ENCODE data around the gene TEP1. TPM values are rescaled to one million over a fixed set of nuclear protein-coding genes. Genes with fewer than 3 reads are reported as not detected.

Gene TEP1
- total RNA-seq: 10 to 100 TPM; 13.5 to 44.8 (median 27.0) TPM

DNA sequence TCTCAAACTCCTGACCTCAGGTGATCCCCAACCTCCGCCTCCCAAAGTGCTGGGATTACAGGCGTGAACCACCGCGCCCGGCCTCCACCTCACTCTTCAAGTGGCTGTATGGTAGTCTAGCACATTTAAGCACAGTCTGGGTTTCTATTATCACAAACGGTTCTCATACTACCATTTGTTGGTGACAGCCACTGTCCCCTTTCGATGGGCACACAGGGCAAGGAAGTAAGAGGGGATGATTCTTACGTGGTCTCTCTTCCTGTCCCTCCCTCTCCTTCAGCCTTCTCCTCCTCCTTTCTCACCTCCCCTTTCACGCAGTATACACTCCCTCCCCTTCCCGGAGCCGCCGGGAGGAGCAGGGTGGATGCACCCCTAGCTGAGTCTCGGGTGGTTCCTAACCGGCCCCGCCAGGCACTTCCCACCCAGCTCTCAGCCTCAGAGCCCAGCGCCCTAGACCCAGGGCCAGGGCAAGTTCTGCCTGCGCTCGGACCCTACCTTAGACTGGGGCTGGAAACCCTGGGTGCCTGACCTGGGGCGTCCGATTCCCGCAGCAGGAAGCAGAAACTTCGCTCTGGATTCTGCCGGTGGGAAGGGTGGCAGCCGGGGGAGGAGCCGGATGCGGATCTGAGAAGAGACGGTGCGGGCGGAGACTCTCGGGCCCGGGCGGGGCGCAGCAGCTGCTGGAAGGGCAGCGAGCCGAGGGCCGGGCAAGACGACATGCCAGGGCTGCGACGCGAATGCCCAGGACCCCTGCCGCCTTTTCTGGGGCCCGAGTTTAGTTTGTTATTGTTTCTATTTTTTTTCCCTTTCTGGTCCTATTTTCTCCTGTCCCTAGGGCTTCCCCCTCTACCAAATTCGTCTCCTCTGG is at the start of gene TEP1:
TSS of gene TEP1 (minus strand) at position 626 of the 868 bp plus-strand sequence. CDS start 5,062 bp downstream, outside the sequence.
- intact Hi-C loops (cut with DNase I; ENCODE audit: low total_unique reads): no loop called here
- Histone ChIP-seq H3K4me3 (peak within 1 kb of the TSS; percentile 62 to 77), H3K9me3 (no peaks in the 10 kb centered on the region), H3K4me1 (no peaks in the 10 kb centered on the region), H3K27ac (peak within 1 kb of the TSS; percentile 96 to 97), H3K36me3 (no peaks in the 10 kb centered on the region), H3K27me3 (no peaks in the 10 kb centered on the region)
- peak; percentile 84 to 87 for DNase-seq
- peak in 1 of 2 donors; percentile 67 for TF ChIP-seq POLR2A (IDR thresholded peaks at IDR 0.05)
- TF ChIP-seq, protein P1, sequence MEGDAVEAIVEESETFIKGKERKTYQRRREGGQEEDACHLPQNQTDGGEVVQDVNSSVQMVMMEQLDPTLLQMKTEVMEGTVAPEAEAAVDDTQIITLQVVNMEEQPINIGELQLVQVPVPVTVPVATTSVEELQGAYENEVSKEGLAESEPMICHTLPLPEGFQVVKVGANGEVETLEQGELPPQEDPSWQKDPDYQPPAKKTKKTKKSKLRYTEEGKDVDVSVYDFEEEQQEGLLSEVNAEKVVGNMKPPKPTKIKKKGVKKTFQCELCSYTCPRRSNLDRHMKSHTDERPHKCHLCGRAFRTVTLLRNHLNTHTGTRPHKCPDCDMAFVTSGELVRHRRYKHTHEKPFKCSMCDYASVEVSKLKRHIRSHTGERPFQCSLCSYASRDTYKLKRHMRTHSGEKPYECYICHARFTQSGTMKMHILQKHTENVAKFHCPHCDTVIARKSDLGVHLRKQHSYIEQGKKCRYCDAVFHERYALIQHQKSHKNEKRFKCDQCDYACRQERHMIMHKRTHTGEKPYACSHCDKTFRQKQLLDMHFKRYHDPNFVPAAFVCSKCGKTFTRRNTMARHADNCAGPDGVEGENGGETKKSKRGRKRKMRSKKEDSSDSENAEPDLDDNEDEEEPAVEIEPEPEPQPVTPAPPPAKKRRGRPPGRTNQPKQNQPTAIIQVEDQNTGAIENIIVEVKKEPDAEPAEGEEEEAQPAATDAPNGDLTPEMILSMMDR (IDR thresholded peaks at IDR 0.05): peak in 2 of 4 experiments; percentile 8 to 10

DNA sequence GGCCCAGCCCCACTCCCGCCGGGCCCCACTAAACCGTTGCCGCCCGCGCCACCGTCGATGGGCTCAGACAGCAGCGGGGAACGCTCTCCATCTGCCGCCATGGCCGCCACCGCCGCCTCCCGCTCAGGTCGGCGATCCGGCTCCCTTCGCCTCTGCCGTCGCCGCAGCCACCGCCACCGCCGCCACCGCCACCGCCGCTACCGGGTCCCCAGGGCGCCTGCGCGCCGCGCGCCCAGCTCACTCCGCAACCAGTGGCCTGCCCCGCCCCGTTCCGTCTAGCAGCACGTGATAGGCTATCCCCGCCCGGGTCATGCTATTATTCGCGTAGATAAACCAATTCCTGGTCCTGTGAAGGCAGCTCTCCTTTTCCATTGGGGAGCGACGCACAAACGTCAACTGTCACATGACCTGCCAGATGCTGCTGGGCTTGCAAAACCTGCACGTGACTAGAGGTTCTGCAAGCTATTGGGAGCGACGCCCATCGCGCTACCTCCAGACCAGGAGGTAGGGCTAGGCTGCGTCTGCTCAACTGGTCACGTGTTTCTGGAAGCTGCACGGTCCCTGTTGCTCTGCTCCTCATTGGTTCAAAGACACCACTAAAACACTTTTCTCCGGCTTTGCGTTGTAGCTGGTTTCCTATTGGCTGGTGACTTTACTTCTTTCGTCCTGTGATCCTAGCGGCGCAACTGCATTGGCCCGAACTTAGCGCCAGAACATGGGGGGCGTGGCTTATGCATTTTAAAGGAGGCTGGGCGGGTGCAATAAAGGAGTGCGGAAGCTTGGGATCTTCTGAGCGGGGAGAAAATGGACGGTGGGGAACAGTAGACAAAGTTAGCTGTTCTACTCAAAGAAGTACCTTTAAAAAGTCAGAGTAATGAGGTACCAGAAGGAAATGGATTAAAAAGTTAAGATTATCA is 48.2 kb upstream of the TEP1 start, which contains the start of gene PIP4P1:
TSS of gene PIP4P1 (minus strand) at position 210 of the 917 bp plus-strand sequence. CDS start at position 101, 109 bp downstream.
- intact Hi-C loops (cut with DNase I; ENCODE audit: low total_unique reads): no loop called here

DNA sequence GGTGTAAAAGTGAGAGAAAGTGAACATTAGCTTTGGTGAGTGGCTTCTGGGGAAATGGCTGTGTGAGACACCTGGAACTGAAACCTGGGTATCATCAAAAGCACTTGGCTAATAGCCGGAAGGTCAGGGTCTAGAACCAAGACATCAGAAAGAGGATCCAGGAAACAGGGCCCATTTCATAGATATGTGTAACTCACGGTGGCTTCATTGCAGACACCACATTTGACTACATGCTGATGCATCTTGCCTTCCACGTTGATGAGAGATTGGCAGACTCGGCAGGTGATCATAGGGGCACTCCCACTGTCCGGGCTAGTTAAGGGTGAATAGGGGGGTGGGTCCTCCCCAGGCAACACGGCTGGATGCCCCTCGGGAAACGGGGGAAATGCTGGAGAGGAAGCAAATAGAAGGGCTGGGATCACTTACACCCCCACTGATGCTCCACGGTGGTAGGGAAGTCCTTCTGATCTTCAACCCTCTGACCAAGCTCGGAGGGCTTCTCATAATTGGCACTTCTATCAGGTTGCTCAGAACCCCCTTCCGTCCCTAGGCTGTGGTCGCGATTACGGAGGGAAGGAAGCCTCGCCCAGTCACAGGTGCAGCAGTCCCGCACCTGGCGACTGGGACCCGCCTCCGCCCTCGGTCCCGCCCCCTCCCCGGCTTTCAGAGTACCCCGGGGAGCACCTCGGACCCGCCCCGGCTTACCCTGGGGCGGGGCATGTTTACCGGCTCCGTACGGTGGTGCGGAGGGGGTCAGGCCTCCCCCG is 47.3 kb upstream of the TEP1 start:
- DNase-seq: peak in 1 of 2 donors; percentile 31
- TF ChIP-seq POLR2A (IDR thresholded peaks at IDR 0.05): no peak
- TF ChIP-seq, protein P1 (IDR thresholded peaks at IDR 0.05): no peak
- intact Hi-C loops (cut with DNase I; ENCODE audit: low total_unique reads): no loop called here
- H3K9me3 ChIP-seq: no peaks in the 10 kb centered on the region
- peaks cover 7 to 8% of the 10 kb centered on the region in 2 donors for H3K4me1 ChIP-seq
- H3K36me3 ChIP-seq: no peaks in the 10 kb centered on the region
- H3K4me3 ChIP-seq: peak overlapping the region; percentile 85 to 96
- no peaks in the 10 kb centered on the region for H3K27me3 ChIP-seq
- H3K27ac ChIP-seq: peak overlapping the region; percentile 89 to 97

More for the DNA sequence above, 48.2 kb upstream of the TEP1 start, which contains the start of gene PIP4P1:
- no peaks in the 10 kb centered on the region for H3K27me3 ChIP-seq
- DNase-seq: peak; percentile 98 to 100
- H3K4me1 ChIP-seq: peaks cover 7 to 8% of the 10 kb centered on the region in 2 donors
- H3K9me3 ChIP-seq: no peaks in the 10 kb centered on the region
- peak; percentile 64 to 93 for TF ChIP-seq POLR2A (IDR thresholded peaks at IDR 0.05)
- TF ChIP-seq, protein P1 (IDR thresholded peaks at IDR 0.05): no peak
- H3K4me3 ChIP-seq: peak within 1 kb of the TSS; percentile 85 to 96
- peak within 1 kb of the TSS; percentile 89 to 97 for H3K27ac ChIP-seq
- no peaks in the 10 kb centered on the region for H3K36me3 ChIP-seq

DNA sequence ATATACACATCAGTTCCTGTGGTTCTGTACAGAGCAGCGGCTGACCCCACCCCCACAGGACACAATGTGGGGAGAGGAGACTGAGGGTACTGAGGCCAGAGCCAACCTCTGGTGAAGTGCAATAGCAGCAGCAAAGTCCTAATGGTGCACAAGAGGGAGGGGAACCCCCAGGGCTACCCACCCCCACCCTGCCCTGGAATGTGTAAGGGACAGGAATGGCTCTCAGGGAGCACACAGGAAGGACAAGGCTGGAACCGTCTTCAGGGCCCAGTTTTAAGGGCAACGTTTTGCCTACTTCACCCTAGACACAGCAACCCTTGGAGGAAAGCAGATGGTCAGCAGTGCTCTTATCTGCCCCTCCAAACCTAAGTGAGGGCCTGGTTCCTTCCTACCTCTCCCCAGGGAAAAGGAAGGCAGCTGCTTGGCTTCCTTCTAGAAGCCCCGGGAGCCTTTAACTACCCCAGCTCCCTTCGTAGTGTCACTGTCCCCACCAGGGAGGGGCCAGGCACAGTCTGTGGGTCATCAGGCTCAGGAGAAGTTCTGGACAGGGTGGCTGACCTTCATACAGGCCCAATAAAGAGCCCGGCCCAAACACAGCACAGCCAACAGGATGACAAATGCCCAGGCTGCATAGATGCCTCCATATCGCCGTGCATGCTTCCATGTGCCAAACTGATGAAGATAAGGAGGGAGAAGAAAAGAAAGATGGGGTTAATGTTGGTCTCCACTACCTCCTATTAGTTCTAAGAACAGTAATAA is 44.9 kb upstream of the TEP1 start:
- no peak for DNase-seq
- TF ChIP-seq POLR2A (IDR thresholded peaks at IDR 0.05): no peak
- TF ChIP-seq, protein P1 (IDR thresholded peaks at IDR 0.05): no peak
- intact Hi-C loops (cut with DNase I; ENCODE audit: low total_unique reads): no loop called here
- Histone ChIP-seq H3K4me3 (no peak overlapping the region), H3K4me1 (peaks cover 7 to 14% of the 10 kb centered on the region in 2 donors), H3K36me3 (no peaks in the 10 kb centered on the region), H3K27ac (no peak overlapping the region), H3K27me3 (no peaks in the 10 kb centered on the region), H3K9me3 (no peaks in the 10 kb centered on the region)
